Endothelial cell of umbilical vein (primary cell): ENCODE measurements around the gene UBE3B. TPM values are rescaled to one million over a fixed set of nuclear protein-coding genes. Genes with fewer than 3 reads are reported as not detected.

ENCODE experiments used
- BruUV-seq: library from RNA; stranded (reverse); fragments of 400-500 nt; replicated peaks from 2 replicates; lab custom pipeline; 2021; lab: Mats Ljungman, UMichigan
- CTCF ChIA-PET: fragments of 300-600, 350-600 bp; sonication (Branson Sonifier 250); formaldehyde crosslinking; loops from one replicate; lab custom pipeline; 2021; ENCODE audit warnings: antibody characterized with exemption, inconsistent platforms; lab: Charles Lee
- POLR2A ChIA-PET: fragments of 300-600, 350-600 bp; sonication (Branson Sonifier 250); formaldehyde crosslinking; loops from one replicate; lab custom pipeline; 2021; ENCODE audit warnings: antibody characterized with exemption, inconsistent platforms; lab: Charles Lee
- DNase-seq: peaks from one replicate; pipeline ENCODE4 v3.0.0-alpha.2; 2011; ENCODE audit warnings: low read depth, low spot score
- FAIRE-seq: peaks from 2 replicates; lab custom pipeline; 2011; peaks lifted over from hg19 to GRCh38; lab: Jason Lieb, UNC
- H2AFZ ChIP-seq: 2 replicates; pipeline ENCODE4 v1.6.0; 2012; ENCODE audit warnings: low read depth, low read length, control low read depth, inconsistent platforms
- H3K27ac ChIP-seq: 2 replicates; pipeline ENCODE4 v1.5.1; 2011; ENCODE audit warnings: low read depth, mild to moderate bottlenecking, control low read depth, low read length, moderate library complexity; ENCODE audit not compliant: insufficient read depth
- H3K27me3 ChIP-seq, 2 experiments: 2 replicates each; pipeline versions ENCODE4 v1.6.0 to v1.6.1; 2011; ENCODE audit warnings: low read length in 2 of 2, mixed read lengths in 1 of 2; ENCODE audit not compliant: control insufficient read depth in 2 of 2, insufficient read depth in 2 of 2
- H3K36me3 ChIP-seq, 2 experiments: 2 replicates in 1 of 2; 3 replicates in 1 of 2; pipeline ENCODE4 v1.5.1; 2011; ENCODE audit warnings: low read length in 2 of 2, mild to moderate bottlenecking in 1 of 2, moderate library complexity in 1 of 2; ENCODE audit not compliant: control insufficient read depth in 2 of 2, insufficient read depth in 2 of 2; ENCODE audit errors: extremely low read depth in 1 of 2
- H3K4me1 ChIP-seq: 3 replicates; pipeline ENCODE4 v1.5.1; 2011; ENCODE audit warnings: mild to moderate bottlenecking, low read length; ENCODE audit not compliant: control insufficient read depth, insufficient read depth; ENCODE audit errors: extremely low read depth
- H3K4me2 ChIP-seq: 2 replicates; pipeline ENCODE4 v1.6.1; 2011; ENCODE audit warnings: low read length, control low read depth, mixed read lengths; ENCODE audit not compliant: insufficient read depth
- H3K4me3 ChIP-seq, 3 experiments: fragments of 200-600 bp in 1 of 3; sonication (generic), shearing (Covaris generic) in 1 of 3; replicated peaks in 1 of 3; 2 replicates each; pipeline ENCODE4 v1.5.1; 2011 to 2016; ENCODE audit warnings: control low read depth in 3 of 3, low read length in 3 of 3, mild to moderate bottlenecking in 2 of 3, inconsistent platforms in 1 of 3, low read depth in 1 of 3, moderate library complexity in 1 of 3; ENCODE audit not compliant: insufficient read depth in 1 of 3
- H3K79me2 ChIP-seq: 2 replicates; pipeline ENCODE4 v1.6.0; 2012; ENCODE audit warnings: low read length, inconsistent platforms; ENCODE audit not compliant: control insufficient read depth, insufficient read depth
- H3K9ac ChIP-seq: replicated peaks from 2 replicates; pipeline ENCODE3; 2011; ENCODE audit warnings: low read length, control low read depth; ENCODE audit not compliant: insufficient read depth; ENCODE audit errors: extremely low read depth
- H3K9me1 ChIP-seq: replicated peaks from 3 replicates; pipeline ENCODE4 v1.6.0; 2011; ENCODE audit warnings: mild to moderate bottlenecking, low read length; ENCODE audit not compliant: control insufficient read depth, insufficient read depth; ENCODE audit errors: extremely low read depth
- H3K9me3 ChIP-seq: replicated peaks from 2 replicates; pipeline ENCODE4 v1.5.1; 2012; ENCODE audit warnings: low read length, inconsistent platforms; ENCODE audit not compliant: control insufficient read depth, insufficient read depth
- H4K20me1 ChIP-seq: replicated peaks from 2 replicates; pipeline ENCODE3; 2011; ENCODE audit warnings: mild to moderate bottlenecking, low read length; ENCODE audit not compliant: control insufficient read depth, insufficient read depth; ENCODE audit errors: extremely low read depth
- EZH2 ChIP-seq: IDR thresholded peaks from 2 replicates; pipeline ENCODE4 v1.6.1; 2012; ENCODE audit warnings: borderline replicate concordance, low read depth, mild to moderate bottlenecking, moderate library complexity, low read length, inconsistent platforms; ENCODE audit not compliant: severe bottlenecking
- FOS ChIP-seq: IDR thresholded peaks from 2 replicates; pipeline ENCODE4 v1.6.1; 2011; ENCODE audit warnings: mild to moderate bottlenecking, low read length, moderate library complexity, borderline replicate concordance; ENCODE audit not compliant: insufficient read depth
- GATA2 ChIP-seq: IDR thresholded peaks from 2 replicates; pipeline ENCODE4 v1.7.0; 2011; ENCODE audit warnings: low read depth, mild to moderate bottlenecking, moderate library complexity, mixed read lengths, low read length; ENCODE audit not compliant: insufficient read length, insufficient read depth
- JUN ChIP-seq: IDR thresholded peaks from 2 replicates; pipeline ENCODE4 v1.6.1; 2011; ENCODE audit warnings: borderline replicate concordance, low read depth; ENCODE audit not compliant: insufficient read length, insufficient read depth
- MYC ChIP-seq: IDR thresholded peaks from one replicate; pipeline ENCODE4 v1.6.1; 2011; ENCODE audit warnings: mild to moderate bottlenecking, low read depth, low read length
- POLR2A ChIP-seq: IDR thresholded peaks from 2 replicates; pipeline ENCODE4 v1.6.1; 2012; ENCODE audit warnings: low read depth, mild to moderate bottlenecking, control low read depth, low read length
- POLR2AphosphoS5 ChIP-seq: IDR thresholded peaks from 2 replicates; pipeline ENCODE4 v1.6.1; 2012; ENCODE audit warnings: low read depth, mild to moderate bottlenecking, control low read depth, low read length, moderate library complexity; ENCODE audit not compliant: insufficient read depth
- dilution Hi-C: fragments of 300-500 bp; cut with MboI; formaldehyde crosslinking; loops from one replicate; pipeline ENCODE4 v1.15.0; 2019; ENCODE audit warnings: low sequenced_read_pairs; ENCODE audit not compliant: extremely low pct_ligation_motif_present
- intact Hi-C: fragments of 100-400 bp; cut with micrococcal nuclease; formaldehyde crosslinking; loops from one replicate; pipeline ENCODE4 v1.10.0; 2022
- polyA plus RNA-seq, 4 experiments: library from polyadenylated mRNA; depleted of rRNA in 3 of 4; stranded (reverse) in 3 of 4; unstranded in 1 of 4; fragments of >200 nt; gene quantifications; 2 replicates each; pipeline versions ENCODE4 v1.2.1 to v1.2.3, GENCODE V29; 2011 to 2012; ENCODE audit warnings: missing spikeins in 1 of 4
- total RNA-seq: library from RNA; stranded (reverse); gene quantifications from 2 replicates; pipeline ENCODE4 v1.2.3, GENCODE V29; 2021
- TF ChIP-seq, protein P1 (sequence below), 2 donors: IDR thresholded peaks; 1 replicate in 1 of 2; 2 replicates in 1 of 2; pipeline ENCODE4 v1.5.1; 2011; ENCODE audit warnings: low read length in 2 of 2, mild to moderate bottlenecking in 2 of 2, moderate library complexity in 2 of 2, control low read depth in 1 of 2, inconsistent platforms in 1 of 2, low read depth in 1 of 2; ENCODE audit not compliant: insufficient read depth in 1 of 2; ENCODE audit errors: extremely low read depth in 1 of 2
- TF ChIP-seq, protein P2 (sequence below): IDR thresholded peaks from 2 replicates; pipeline ENCODE4 v1.6.1; 2011; ENCODE audit not compliant: insufficient read depth, insufficient read length

UBE3B gene
- total and polyA plus RNA-seq, 2 donors (not counting 3 experiments of a cell fraction or from before 2014, with no cell fraction given): 24.9 to 40.8 TPM

DNA sequence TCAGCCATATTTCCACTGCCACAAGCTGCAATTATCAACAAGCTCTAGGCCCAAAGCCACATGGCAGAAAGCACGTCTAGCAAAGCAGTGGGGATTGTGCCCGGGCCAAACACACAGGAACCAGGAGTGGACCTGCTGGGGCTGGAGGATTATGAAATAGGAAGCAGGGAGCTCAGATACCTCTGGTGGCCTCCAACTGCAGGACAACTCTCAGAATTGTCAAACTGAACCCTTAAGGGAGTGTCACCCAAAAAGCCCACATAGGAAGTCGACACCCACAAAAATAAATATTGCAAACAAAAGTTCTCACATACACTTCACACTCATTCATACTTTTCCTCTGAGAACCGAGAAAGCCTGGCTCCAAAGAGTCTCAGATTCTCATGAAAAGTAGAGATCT lies 26.5 kb upstream of the UBE3B start:
- Histone ChIP-seq H3K9ac (no peak overlapping the region), H3K36me3 (peaks cover 23 to 51% of the 10 kb centered on the region in 2 experiments), H3K27ac (no peak overlapping the region), H3K9me1 (no peaks in the 10 kb centered on the region), H2AFZ (no peak overlapping the region), H3K27me3 (no peaks in the 10 kb centered on the region), H3K4me2 (no peak overlapping the region), H3K4me3 (no peak overlapping the region), H3K79me2 (peaks cover 14% of the 10 kb centered on the region), H3K9me3 (no peaks in the 10 kb centered on the region), H4K20me1 (peaks cover 3% of the 10 kb centered on the region), H3K4me1 (peaks cover 14% of the 10 kb centered on the region)
- dilution Hi-C loops (no loop called here), intact Hi-C loops (no loop called here)
- DNase-seq (no peak), FAIRE-seq (no peak)
- ChIA-PET POLR2A (no interaction called here), CTCF (interaction anchor here (1.1 to 2.2 kb wide), 3 partner anchors 7 to 23 kb away, joined by 3 to 13 read pairs (median 6); no protein-coding TSS in a partner anchor)
- BruUV-seq: no TSS peak
- TF ChIP-seq GATA2 (no peak), POLR2A (no peak), POLR2AphosphoS5 (no peak), FOS (no peak), JUN (no peak), MYC (no peak), EZH2 (no peak)
- TF ChIP-seq, protein P1, sequence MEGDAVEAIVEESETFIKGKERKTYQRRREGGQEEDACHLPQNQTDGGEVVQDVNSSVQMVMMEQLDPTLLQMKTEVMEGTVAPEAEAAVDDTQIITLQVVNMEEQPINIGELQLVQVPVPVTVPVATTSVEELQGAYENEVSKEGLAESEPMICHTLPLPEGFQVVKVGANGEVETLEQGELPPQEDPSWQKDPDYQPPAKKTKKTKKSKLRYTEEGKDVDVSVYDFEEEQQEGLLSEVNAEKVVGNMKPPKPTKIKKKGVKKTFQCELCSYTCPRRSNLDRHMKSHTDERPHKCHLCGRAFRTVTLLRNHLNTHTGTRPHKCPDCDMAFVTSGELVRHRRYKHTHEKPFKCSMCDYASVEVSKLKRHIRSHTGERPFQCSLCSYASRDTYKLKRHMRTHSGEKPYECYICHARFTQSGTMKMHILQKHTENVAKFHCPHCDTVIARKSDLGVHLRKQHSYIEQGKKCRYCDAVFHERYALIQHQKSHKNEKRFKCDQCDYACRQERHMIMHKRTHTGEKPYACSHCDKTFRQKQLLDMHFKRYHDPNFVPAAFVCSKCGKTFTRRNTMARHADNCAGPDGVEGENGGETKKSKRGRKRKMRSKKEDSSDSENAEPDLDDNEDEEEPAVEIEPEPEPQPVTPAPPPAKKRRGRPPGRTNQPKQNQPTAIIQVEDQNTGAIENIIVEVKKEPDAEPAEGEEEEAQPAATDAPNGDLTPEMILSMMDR (IDR thresholded peaks at IDR 0.05; ENCODE audit: extremely low read depth in 1 of 2, insufficient read depth in 1 of 2, low read depth in 1 of 2, low read length in 2 of 2): no peak
- TF ChIP-seq, protein P2, sequence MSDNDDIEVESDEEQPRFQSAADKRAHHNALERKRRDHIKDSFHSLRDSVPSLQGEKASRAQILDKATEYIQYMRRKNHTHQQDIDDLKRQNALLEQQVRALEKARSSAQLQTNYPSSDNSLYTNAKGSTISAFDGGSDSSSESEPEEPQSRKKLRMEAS: no peak
